Muscle of back (tissue), 10 donors: ENCODE results near the gene EMID1. TPM values are rescaled to one million over a fixed set of nuclear protein-coding genes. Genes with fewer than 3 reads are reported as not detected.

Source experiments
- polyA plus RNA-seq, 10 donors: library from polyadenylated mRNA; unstranded; fragments of 120-200 nt; gene quantifications; one replicate each; pipeline ENCODE4 v1.2.1, GENCODE V29; 2013; ENCODE audit not compliant: insufficient read length in 10 of 10

EMID1 gene
- polyA plus RNA-seq, 10 donors: 5.5 to 10.7 (median 6.5) TPM

Other genes starting within 250 kb of the EMID1 start
- 1 to 10 TPM; 1.1 to 2.4 (median 1.6) TPM for gene C22orf31, start 144.1 kb upstream of the EMID1 start, polyA plus RNA-seq
- gene KREMEN1, start 132.9 kb upstream of the EMID1 start, polyA plus RNA-seq: 10 to 100 TPM; 59.9 to 97.7 (median 82.0) TPM
- gene RHBDD3, start 62.1 kb downstream of the EMID1 start, polyA plus RNA-seq: 10 to 100 TPM; 18.1 to 25.4 (median 21.7) TPM
- gene EWSR1, start 62.4 kb downstream of the EMID1 start, polyA plus RNA-seq: 100 to 1,000 TPM; 133 to 217 (median 165) TPM
- gene GAS2L1, start 100.8 kb downstream of the EMID1 start, polyA plus RNA-seq: 10 to 100 TPM in 6 of 10 donors, 1 to 10 TPM in 4; 8.1 to 15.9 (median 11.9) TPM
- 1 to 10 TPM; 1.2 to 3.1 (median 2.3) TPM for gene RASL10A, start 109.8 kb downstream of the EMID1 start, polyA plus RNA-seq
- 10 to 100 TPM; 22.2 to 31.5 (median 26.2) TPM for gene AP1B1, start 182.7 kb downstream of the EMID1 start, polyA plus RNA-seq
- under 1 TPM in 7 of 10 donors, not detected in 3; 0.12 to 0.51 (median 0.42) TPM for gene RFPL1, start 232.7 kb downstream of the EMID1 start, polyA plus RNA-seq